ENCODE data around the gene MICU1.

Gene MICU1

DNA sequence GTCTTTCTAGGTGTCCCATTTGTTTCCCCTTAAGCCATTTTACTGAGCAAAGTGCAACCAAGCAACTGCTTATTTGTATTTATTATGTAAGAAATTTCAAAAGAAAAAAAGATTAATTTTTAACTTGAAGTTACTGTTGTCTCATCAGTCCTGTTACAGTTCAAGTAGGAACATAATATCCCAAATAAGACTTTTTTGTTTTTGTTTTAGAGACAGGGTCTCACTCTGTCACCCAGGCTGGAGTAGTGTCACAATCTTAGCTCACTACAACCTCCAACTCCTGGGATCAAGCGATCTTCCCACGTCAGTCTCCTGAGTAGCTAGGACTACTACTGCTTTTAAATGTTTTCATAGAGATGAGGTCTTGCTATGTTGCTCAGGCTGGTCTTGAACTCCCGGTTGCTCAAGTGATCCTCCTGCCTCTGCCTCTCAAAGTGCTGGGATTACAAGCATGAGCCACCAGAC is 101.9 kb downstream of the MICU1 start:
- TF ChIP-seq, protein P1, sequence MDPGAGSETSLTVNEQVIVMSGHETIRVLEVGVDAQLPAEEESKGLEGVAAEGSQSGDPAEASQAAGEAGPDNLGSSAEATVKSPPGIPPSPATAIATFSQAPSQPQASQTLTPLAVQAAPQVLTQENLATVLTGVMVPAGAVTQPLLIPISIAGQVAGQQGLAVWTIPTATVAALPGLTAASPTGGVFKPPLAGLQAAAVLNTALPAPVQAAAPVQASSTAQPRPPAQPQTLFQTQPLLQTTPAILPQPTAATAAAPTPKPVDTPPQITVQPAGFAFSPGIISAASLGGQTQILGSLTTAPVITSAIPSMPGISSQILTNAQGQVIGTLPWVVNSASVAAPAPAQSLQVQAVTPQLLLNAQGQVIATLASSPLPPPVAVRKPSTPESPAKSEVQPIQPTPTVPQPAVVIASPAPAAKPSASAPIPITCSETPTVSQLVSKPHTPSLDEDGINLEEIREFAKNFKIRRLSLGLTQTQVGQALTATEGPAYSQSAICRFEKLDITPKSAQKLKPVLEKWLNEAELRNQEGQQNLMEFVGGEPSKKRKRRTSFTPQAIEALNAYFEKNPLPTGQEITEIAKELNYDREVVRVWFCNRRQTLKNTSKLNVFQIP (CRISPR knock-in tag; IDR thresholded peaks at IDR 0.05; ENCODE audit: borderline replicate concordance, low read depth): no peak
- TF ChIP-seq ZNF565 (CRISPR knock-in tag; conservative IDR thresholded peaks at IDR 0.05; ENCODE audit: low read depth): no peak
- TF ChIP-seq TOX (CRISPR knock-in tag; IDR thresholded peaks at IDR 0.05; ENCODE audit: borderline replicate concordance): no peak
- no peak for TF ChIP-seq OSR1 (CRISPR knock-in tag; IDR thresholded peaks at IDR 0.05)
- ATAC-seq: no peak

DNA sequence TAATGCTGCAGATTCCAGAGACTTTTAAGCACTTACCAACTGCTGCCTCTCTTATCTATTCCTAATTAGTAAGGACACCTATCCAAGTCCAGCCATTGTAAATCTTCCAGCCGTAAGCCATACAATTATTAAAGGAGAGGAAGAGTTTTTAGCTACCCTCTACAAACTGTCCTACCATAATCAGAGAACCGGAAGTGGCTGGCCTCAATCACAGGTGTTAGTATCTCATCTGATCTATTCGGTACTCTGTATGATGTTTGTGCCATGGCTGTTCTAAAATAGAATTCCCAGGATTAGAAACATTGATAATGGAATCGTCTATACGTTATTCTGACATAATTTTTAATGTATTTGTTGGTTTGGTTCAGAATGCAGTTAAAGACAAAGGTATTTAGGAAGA is 102.8 kb downstream of the MICU1 start:
- no peak for ATAC-seq
- TF ChIP-seq ZFP30 (CRISPR knock-in tag; IDR thresholded peaks at IDR 0.05) (no peak), TCF4 (CRISPR knock-in tag; IDR thresholded peaks at IDR 0.05; ENCODE audit: borderline replicate concordance) (no peak), ZNF565 (CRISPR knock-in tag; conservative IDR thresholded peaks at IDR 0.05; ENCODE audit: low read depth) (no peak), BACH2 (CRISPR knock-in tag; IDR thresholded peaks at IDR 0.05; ENCODE audit: borderline replicate concordance) (no peak), ARNTL (CRISPR knock-in tag; IDR thresholded peaks at IDR 0.05; ENCODE audit: borderline replicate concordance, low read depth) (no peak), RARB (CRISPR knock-in tag; IDR thresholded peaks at IDR 0.05) (no peak), OSR1 (CRISPR knock-in tag; IDR thresholded peaks at IDR 0.05) (no peak), ISL1 (CRISPR knock-in tag; IDR thresholded peaks at IDR 0.05) (no peak), GLIS3 (CRISPR knock-in tag; IDR thresholded peaks at IDR 0.05) (no peak), TOX (CRISPR knock-in tag; IDR thresholded peaks at IDR 0.05; ENCODE audit: borderline replicate concordance) (no peak), SNAI2 (CRISPR knock-in tag; IDR thresholded peaks at IDR 0.05) (no peak), ESRRG (CRISPR knock-in tag; IDR thresholded peaks at IDR 0.05) (no peak), ZFP3 (CRISPR knock-in tag; IDR thresholded peaks at IDR 0.05) (no peak)
- TF ChIP-seq, protein P2, sequence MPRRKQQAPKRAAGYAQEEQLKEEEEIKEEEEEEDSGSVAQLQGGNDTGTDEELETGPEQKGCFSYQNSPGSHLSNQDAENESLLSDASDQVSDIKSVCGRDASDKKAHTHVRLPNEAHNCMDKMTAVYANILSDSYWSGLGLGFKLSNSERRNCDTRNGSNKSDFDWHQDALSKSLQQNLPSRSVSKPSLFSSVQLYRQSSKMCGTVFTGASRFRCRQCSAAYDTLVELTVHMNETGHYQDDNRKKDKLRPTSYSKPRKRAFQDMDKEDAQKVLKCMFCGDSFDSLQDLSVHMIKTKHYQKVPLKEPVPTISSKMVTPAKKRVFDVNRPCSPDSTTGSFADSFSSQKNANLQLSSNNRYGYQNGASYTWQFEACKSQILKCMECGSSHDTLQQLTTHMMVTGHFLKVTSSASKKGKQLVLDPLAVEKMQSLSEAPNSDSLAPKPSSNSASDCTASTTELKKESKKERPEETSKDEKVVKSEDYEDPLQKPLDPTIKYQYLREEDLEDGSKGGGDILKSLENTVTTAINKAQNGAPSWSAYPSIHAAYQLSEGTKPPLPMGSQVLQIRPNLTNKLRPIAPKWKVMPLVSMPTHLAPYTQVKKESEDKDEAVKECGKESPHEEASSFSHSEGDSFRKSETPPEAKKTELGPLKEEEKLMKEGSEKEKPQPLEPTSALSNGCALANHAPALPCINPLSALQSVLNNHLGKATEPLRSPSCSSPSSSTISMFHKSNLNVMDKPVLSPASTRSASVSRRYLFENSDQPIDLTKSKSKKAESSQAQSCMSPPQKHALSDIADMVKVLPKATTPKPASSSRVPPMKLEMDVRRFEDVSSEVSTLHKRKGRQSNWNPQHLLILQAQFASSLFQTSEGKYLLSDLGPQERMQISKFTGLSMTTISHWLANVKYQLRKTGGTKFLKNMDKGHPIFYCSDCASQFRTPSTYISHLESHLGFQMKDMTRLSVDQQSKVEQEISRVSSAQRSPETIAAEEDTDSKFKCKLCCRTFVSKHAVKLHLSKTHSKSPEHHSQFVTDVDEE (CRISPR knock-in tag; IDR thresholded peaks at IDR 0.05): no peak
- TF ChIP-seq, protein P3, sequence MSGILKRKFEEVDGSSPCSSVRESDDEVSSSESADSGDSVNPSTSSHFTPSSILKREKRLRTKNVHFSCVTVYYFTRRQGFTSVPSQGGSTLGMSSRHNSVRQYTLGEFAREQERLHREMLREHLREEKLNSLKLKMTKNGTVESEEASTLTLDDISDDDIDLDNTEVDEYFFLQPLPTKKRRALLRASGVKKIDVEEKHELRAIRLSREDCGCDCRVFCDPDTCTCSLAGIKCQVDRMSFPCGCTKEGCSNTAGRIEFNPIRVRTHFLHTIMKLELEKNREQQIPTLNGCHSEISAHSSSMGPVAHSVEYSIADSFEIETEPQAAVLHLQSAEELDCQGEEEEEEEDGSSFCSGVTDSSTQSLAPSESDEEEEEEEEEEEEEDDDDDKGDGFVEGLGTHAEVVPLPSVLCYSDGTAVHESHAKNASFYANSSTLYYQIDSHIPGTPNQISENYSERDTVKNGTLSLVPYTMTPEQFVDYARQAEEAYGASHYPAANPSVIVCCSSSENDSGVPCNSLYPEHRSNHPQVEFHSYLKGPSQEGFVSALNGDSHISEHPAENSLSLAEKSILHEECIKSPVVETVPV (CRISPR knock-in tag; IDR thresholded peaks at IDR 0.05): no peak
- TF ChIP-seq, protein P4, sequence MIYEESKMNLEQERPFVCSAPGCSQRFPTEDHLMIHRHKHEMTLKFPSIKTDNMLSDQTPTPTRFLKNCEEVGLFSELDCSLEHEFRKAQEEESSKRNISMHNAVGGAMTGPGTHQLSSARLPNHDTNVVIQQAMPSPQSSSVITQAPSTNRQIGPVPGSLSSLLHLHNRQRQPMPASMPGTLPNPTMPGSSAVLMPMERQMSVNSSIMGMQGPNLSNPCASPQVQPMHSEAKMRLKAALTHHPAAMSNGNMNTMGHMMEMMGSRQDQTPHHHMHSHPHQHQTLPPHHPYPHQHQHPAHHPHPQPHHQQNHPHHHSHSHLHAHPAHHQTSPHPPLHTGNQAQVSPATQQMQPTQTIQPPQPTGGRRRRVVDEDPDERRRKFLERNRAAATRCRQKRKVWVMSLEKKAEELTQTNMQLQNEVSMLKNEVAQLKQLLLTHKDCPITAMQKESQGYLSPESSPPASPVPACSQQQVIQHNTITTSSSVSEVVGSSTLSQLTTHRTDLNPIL (CRISPR knock-in tag; IDR thresholded peaks at IDR 0.05; ENCODE audit: low read depth): no peak

DNA sequence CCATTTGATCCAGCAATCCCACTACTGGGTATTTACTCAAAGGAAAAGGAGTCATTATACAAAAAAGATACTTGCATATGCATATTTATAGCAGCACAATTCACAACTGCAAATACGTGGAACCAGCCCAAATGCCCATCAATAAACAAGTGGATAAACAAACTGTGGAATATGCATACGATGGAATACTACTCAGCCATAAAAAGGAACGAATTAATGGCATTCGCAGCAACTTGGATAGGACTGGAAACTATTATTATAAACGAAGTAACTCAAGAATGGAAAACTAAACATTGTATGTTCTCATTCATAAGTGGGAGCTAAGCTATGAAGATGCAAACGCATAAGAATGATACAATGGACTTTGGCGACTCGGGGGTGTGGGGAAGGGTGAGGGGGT is 108.6 kb downstream of the MICU1 start:
- ATAC-seq: no peak
- TF ChIP-seq, protein P4 (CRISPR knock-in tag; IDR thresholded peaks at IDR 0.05; ENCODE audit: low read depth): no peak
- TF ChIP-seq, protein P1 (CRISPR knock-in tag; IDR thresholded peaks at IDR 0.05; ENCODE audit: borderline replicate concordance, low read depth): no peak
- TF ChIP-seq ZFP30 (CRISPR knock-in tag; IDR thresholded peaks at IDR 0.05): no peak
- no peak for TF ChIP-seq ZFP3 (CRISPR knock-in tag; IDR thresholded peaks at IDR 0.05)
- no peak for TF ChIP-seq OSR1 (CRISPR knock-in tag; IDR thresholded peaks at IDR 0.05)
- no peak for TF ChIP-seq TCF4 (CRISPR knock-in tag; IDR thresholded peaks at IDR 0.05; ENCODE audit: borderline replicate concordance)
- TF ChIP-seq TOX (CRISPR knock-in tag; IDR thresholded peaks at IDR 0.05; ENCODE audit: borderline replicate concordance): no peak
- TF ChIP-seq, protein P2 (CRISPR knock-in tag; IDR thresholded peaks at IDR 0.05): no peak
- TF ChIP-seq ISL1 (CRISPR knock-in tag; IDR thresholded peaks at IDR 0.05): no peak
- no peak for TF ChIP-seq GLIS3 (CRISPR knock-in tag; IDR thresholded peaks at IDR 0.05)
- TF ChIP-seq ZNF8 (CRISPR knock-in tag; IDR thresholded peaks at IDR 0.05): no peak
- no peak for TF ChIP-seq ARNTL (CRISPR knock-in tag; IDR thresholded peaks at IDR 0.05; ENCODE audit: borderline replicate concordance, low read depth)
- TF ChIP-seq, protein P5, sequence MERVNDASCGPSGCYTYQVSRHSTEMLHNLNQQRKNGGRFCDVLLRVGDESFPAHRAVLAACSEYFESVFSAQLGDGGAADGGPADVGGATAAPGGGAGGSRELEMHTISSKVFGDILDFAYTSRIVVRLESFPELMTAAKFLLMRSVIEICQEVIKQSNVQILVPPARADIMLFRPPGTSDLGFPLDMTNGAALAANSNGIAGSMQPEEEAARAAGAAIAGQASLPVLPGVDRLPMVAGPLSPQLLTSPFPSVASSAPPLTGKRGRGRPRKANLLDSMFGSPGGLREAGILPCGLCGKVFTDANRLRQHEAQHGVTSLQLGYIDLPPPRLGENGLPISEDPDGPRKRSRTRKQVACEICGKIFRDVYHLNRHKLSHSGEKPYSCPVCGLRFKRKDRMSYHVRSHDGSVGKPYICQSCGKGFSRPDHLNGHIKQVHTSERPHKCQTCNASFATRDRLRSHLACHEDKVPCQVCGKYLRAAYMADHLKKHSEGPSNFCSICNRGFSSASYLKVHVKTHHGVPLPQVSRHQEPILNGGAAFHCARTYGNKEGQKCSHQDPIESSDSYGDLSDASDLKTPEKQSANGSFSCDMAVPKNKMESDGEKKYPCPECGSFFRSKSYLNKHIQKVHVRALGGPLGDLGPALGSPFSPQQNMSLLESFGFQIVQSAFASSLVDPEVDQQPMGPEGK (CRISPR knock-in tag; IDR thresholded peaks at IDR 0.05; ENCODE audit: borderline replicate concordance): no peak
- no peak for TF ChIP-seq CSDC2 (CRISPR knock-in tag; IDR thresholded peaks at IDR 0.05)
- no peak for TF ChIP-seq ZNF70 (CRISPR knock-in tag; IDR thresholded peaks at IDR 0.05)
